Endothelial cell of umbilical vein (primary cell): Measurements from ENCODE around the gene GRK5. TPM values are rescaled to one million over a fixed set of nuclear protein-coding genes. Genes with fewer than 3 reads are reported as not detected.

Experiments
- BruUV-seq: library from RNA; stranded (reverse); fragments of 400-500 nt; replicated peaks from 2 replicates; lab custom pipeline; 2021; lab: Mats Ljungman, UMichigan
- CTCF ChIA-PET: fragments of 300-600, 350-600 bp; sonication (Branson Sonifier 250); formaldehyde crosslinking; loops from one replicate; lab custom pipeline; 2021; ENCODE audit warnings: antibody characterized with exemption, inconsistent platforms; lab: Charles Lee
- POLR2A ChIA-PET: fragments of 300-600, 350-600 bp; sonication (Branson Sonifier 250); formaldehyde crosslinking; loops from one replicate; lab custom pipeline; 2021; ENCODE audit warnings: antibody characterized with exemption, inconsistent platforms; lab: Charles Lee
- DNase-seq: peaks from one replicate; pipeline ENCODE4 v3.0.0-alpha.2; 2011; ENCODE audit warnings: low read depth, low spot score
- FAIRE-seq: peaks from 2 replicates; lab custom pipeline; 2011; peaks lifted over from hg19 to GRCh38; lab: Jason Lieb, UNC
- H2AFZ ChIP-seq: 2 replicates; pipeline ENCODE4 v1.6.0; 2012; ENCODE audit warnings: low read depth, low read length, control low read depth, inconsistent platforms
- H3K27ac ChIP-seq: 2 replicates; pipeline ENCODE4 v1.5.1; 2011; ENCODE audit warnings: low read depth, mild to moderate bottlenecking, control low read depth, low read length, moderate library complexity; ENCODE audit not compliant: insufficient read depth
- H3K27me3 ChIP-seq, 2 experiments: 2 replicates each; pipeline versions ENCODE4 v1.6.0 to v1.6.1; 2011; ENCODE audit warnings: low read length in 2 of 2, mixed read lengths in 1 of 2; ENCODE audit not compliant: control insufficient read depth in 2 of 2, insufficient read depth in 2 of 2
- H3K36me3 ChIP-seq, 2 experiments: 2 replicates in 1 of 2; 3 replicates in 1 of 2; pipeline ENCODE4 v1.5.1; 2011; ENCODE audit warnings: low read length in 2 of 2, mild to moderate bottlenecking in 1 of 2, moderate library complexity in 1 of 2; ENCODE audit not compliant: control insufficient read depth in 2 of 2, insufficient read depth in 2 of 2; ENCODE audit errors: extremely low read depth in 1 of 2
- H3K4me1 ChIP-seq: 3 replicates; pipeline ENCODE4 v1.5.1; 2011; ENCODE audit warnings: mild to moderate bottlenecking, low read length; ENCODE audit not compliant: control insufficient read depth, insufficient read depth; ENCODE audit errors: extremely low read depth
- H3K4me2 ChIP-seq: 2 replicates; pipeline ENCODE4 v1.6.1; 2011; ENCODE audit warnings: low read length, control low read depth, mixed read lengths; ENCODE audit not compliant: insufficient read depth
- H3K4me3 ChIP-seq, 3 experiments: fragments of 200-600 bp in 1 of 3; sonication (generic), shearing (Covaris generic) in 1 of 3; replicated peaks in 1 of 3; 2 replicates each; pipeline ENCODE4 v1.5.1; 2011 to 2016; ENCODE audit warnings: control low read depth in 3 of 3, low read length in 3 of 3, mild to moderate bottlenecking in 2 of 3, inconsistent platforms in 1 of 3, low read depth in 1 of 3, moderate library complexity in 1 of 3; ENCODE audit not compliant: insufficient read depth in 1 of 3
- H3K79me2 ChIP-seq: 2 replicates; pipeline ENCODE4 v1.6.0; 2012; ENCODE audit warnings: low read length, inconsistent platforms; ENCODE audit not compliant: control insufficient read depth, insufficient read depth
- H3K9ac ChIP-seq: replicated peaks from 2 replicates; pipeline ENCODE3; 2011; ENCODE audit warnings: low read length, control low read depth; ENCODE audit not compliant: insufficient read depth; ENCODE audit errors: extremely low read depth
- H3K9me1 ChIP-seq: replicated peaks from 3 replicates; pipeline ENCODE4 v1.6.0; 2011; ENCODE audit warnings: mild to moderate bottlenecking, low read length; ENCODE audit not compliant: control insufficient read depth, insufficient read depth; ENCODE audit errors: extremely low read depth
- H3K9me3 ChIP-seq: replicated peaks from 2 replicates; pipeline ENCODE4 v1.5.1; 2012; ENCODE audit warnings: low read length, inconsistent platforms; ENCODE audit not compliant: control insufficient read depth, insufficient read depth
- H4K20me1 ChIP-seq: replicated peaks from 2 replicates; pipeline ENCODE3; 2011; ENCODE audit warnings: mild to moderate bottlenecking, low read length; ENCODE audit not compliant: control insufficient read depth, insufficient read depth; ENCODE audit errors: extremely low read depth
- EZH2 ChIP-seq: IDR thresholded peaks from 2 replicates; pipeline ENCODE4 v1.6.1; 2012; ENCODE audit warnings: borderline replicate concordance, low read depth, mild to moderate bottlenecking, moderate library complexity, low read length, inconsistent platforms; ENCODE audit not compliant: severe bottlenecking
- FOS ChIP-seq: IDR thresholded peaks from 2 replicates; pipeline ENCODE4 v1.6.1; 2011; ENCODE audit warnings: mild to moderate bottlenecking, low read length, moderate library complexity, borderline replicate concordance; ENCODE audit not compliant: insufficient read depth
- GATA2 ChIP-seq: IDR thresholded peaks from 2 replicates; pipeline ENCODE4 v1.7.0; 2011; ENCODE audit warnings: low read depth, mild to moderate bottlenecking, moderate library complexity, mixed read lengths, low read length; ENCODE audit not compliant: insufficient read length, insufficient read depth
- JUN ChIP-seq: IDR thresholded peaks from 2 replicates; pipeline ENCODE4 v1.6.1; 2011; ENCODE audit warnings: borderline replicate concordance, low read depth; ENCODE audit not compliant: insufficient read length, insufficient read depth
- MYC ChIP-seq: IDR thresholded peaks from one replicate; pipeline ENCODE4 v1.6.1; 2011; ENCODE audit warnings: mild to moderate bottlenecking, low read depth, low read length
- POLR2A ChIP-seq: IDR thresholded peaks from 2 replicates; pipeline ENCODE4 v1.6.1; 2012; ENCODE audit warnings: low read depth, mild to moderate bottlenecking, control low read depth, low read length
- POLR2AphosphoS5 ChIP-seq: IDR thresholded peaks from 2 replicates; pipeline ENCODE4 v1.6.1; 2012; ENCODE audit warnings: low read depth, mild to moderate bottlenecking, control low read depth, low read length, moderate library complexity; ENCODE audit not compliant: insufficient read depth
- dilution Hi-C: fragments of 300-500 bp; cut with MboI; formaldehyde crosslinking; loops from one replicate; pipeline ENCODE4 v1.15.0; 2019; ENCODE audit warnings: low sequenced_read_pairs; ENCODE audit not compliant: extremely low pct_ligation_motif_present
- intact Hi-C: fragments of 100-400 bp; cut with micrococcal nuclease; formaldehyde crosslinking; loops from one replicate; pipeline ENCODE4 v1.10.0; 2022
- polyA plus RNA-seq, 4 experiments: library from polyadenylated mRNA; depleted of rRNA in 3 of 4; stranded (reverse) in 3 of 4; unstranded in 1 of 4; fragments of >200 nt; gene quantifications; 2 replicates each; pipeline versions ENCODE4 v1.2.1 to v1.2.3, GENCODE V29; 2011 to 2012; ENCODE audit warnings: missing spikeins in 1 of 4
- total RNA-seq: library from RNA; stranded (reverse); gene quantifications from 2 replicates; pipeline ENCODE4 v1.2.3, GENCODE V29; 2021
- TF ChIP-seq, protein P1 (sequence below): IDR thresholded peaks from 2 replicates; pipeline ENCODE4 v1.6.1; 2011; ENCODE audit not compliant: insufficient read depth, insufficient read length
- TF ChIP-seq, protein P2 (sequence below), 2 donors: IDR thresholded peaks; 1 replicate in 1 of 2; 2 replicates in 1 of 2; pipeline ENCODE4 v1.5.1; 2011; ENCODE audit warnings: low read length in 2 of 2, mild to moderate bottlenecking in 2 of 2, moderate library complexity in 2 of 2, control low read depth in 1 of 2, inconsistent platforms in 1 of 2, low read depth in 1 of 2; ENCODE audit not compliant: insufficient read depth in 1 of 2; ENCODE audit errors: extremely low read depth in 1 of 2

GRK5 gene
- total and polyA plus RNA-seq, 2 donors (not counting 3 experiments of a cell fraction or from before 2014, with no cell fraction given) = 13.1 to 29.5 TPM

DNA sequence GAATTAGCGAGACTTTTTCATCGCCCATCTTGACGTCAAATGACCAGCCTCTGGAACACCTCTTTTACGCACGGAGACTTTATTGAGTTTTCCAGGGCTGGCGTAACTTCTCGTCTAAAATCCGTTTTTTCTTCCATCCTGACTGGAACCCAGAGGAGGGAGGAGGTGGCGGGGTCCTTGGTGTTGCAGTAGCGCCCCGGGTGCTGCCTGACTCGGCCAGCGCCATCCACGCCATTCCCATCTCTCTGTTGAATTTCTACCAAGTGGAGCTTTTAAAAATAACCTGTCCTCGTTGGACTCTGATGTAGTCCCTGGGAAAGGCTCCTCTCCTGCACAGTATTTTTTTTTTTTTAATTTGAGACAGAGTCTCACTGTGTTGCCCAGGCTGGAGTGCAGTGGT lies 179.3 kb downstream of the GRK5 start:
- H2AFZ ChIP-seq = no peak overlapping the region
- H3K36me3 ChIP-seq = peaks cover 0 to under 1% of the 10 kb centered on the region in 2 experiments
- dilution Hi-C loops = no loop called here
- ChIA-PET CTCF (interaction anchor here (1.7 kb wide), 1 partner anchor 180 kb away, joined by 4 read pairs; the partner anchor contains the start of gene GRK5), POLR2A (no interaction called here)
- H3K4me1 ChIP-seq = no peaks in the 10 kb centered on the region
- H3K27ac ChIP-seq = no peak overlapping the region
- no peak overlapping the region for H3K9ac ChIP-seq
- H3K27me3 ChIP-seq = no peaks in the 10 kb centered on the region
- BruUV-seq = no TSS peak
- no peak overlapping the region for H3K4me3 ChIP-seq
- intact Hi-C loops = no loop called here
- TF ChIP-seq GATA2 = no peak
- no peak for TF ChIP-seq POLR2AphosphoS5
- no peak for TF ChIP-seq EZH2
- no peak for TF ChIP-seq MYC
- TF ChIP-seq JUN = no peak
- TF ChIP-seq, protein P1, sequence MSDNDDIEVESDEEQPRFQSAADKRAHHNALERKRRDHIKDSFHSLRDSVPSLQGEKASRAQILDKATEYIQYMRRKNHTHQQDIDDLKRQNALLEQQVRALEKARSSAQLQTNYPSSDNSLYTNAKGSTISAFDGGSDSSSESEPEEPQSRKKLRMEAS = no peak
- TF ChIP-seq, protein P2, sequence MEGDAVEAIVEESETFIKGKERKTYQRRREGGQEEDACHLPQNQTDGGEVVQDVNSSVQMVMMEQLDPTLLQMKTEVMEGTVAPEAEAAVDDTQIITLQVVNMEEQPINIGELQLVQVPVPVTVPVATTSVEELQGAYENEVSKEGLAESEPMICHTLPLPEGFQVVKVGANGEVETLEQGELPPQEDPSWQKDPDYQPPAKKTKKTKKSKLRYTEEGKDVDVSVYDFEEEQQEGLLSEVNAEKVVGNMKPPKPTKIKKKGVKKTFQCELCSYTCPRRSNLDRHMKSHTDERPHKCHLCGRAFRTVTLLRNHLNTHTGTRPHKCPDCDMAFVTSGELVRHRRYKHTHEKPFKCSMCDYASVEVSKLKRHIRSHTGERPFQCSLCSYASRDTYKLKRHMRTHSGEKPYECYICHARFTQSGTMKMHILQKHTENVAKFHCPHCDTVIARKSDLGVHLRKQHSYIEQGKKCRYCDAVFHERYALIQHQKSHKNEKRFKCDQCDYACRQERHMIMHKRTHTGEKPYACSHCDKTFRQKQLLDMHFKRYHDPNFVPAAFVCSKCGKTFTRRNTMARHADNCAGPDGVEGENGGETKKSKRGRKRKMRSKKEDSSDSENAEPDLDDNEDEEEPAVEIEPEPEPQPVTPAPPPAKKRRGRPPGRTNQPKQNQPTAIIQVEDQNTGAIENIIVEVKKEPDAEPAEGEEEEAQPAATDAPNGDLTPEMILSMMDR (IDR thresholded peaks at IDR 0.05; ENCODE audit: extremely low read depth in 1 of 2, insufficient read depth in 1 of 2, low read depth in 1 of 2, low read length in 2 of 2) = no peak
- no peak for TF ChIP-seq FOS
- no peak for TF ChIP-seq POLR2A
- H3K79me2 ChIP-seq = no peaks in the 10 kb centered on the region
- DNase-seq (no peak), FAIRE-seq (no peak)
- H3K9me1 ChIP-seq = no peaks in the 10 kb centered on the region
- H4K20me1 ChIP-seq = no peaks in the 10 kb centered on the region
- no peaks in the 10 kb centered on the region for H3K9me3 ChIP-seq
- H3K4me2 ChIP-seq = no peak overlapping the region
